ENCODE measurements around the gene EXOC5.

DNA sequence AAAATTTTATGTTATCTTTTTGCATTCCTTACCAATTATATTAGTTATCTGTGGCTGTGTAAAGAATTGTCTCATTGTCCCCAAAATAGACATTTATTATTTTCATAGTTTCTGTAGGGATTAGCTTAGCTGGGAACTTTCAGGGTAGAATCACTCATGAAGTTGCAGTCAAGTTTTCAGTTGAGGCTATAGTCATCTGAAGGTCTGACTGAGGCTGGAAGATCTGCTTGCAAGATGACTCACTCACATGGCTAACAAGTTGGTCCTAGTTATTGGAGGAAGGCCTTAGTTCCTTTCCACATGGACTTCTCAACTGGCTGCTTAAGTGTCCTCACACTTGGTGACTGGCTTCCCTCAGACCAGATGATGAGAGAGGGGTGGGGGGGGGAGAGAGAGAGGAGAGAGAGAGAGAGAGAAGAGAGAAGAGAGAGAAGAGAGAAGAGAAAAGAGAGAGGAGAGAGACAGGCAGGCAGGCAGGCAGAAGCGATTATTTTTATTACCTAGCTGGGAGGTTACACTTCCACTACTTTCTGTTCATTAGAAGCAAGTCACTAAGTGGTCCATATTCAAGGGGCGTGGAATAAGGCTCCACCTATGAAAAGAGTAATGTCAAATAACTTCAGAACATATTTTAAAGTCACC, 6.4 kb upstream of the EXOC5 start:
- TF ChIP-seq EZH2 (IDR thresholded peaks at IDR 0.05; ENCODE audit: insufficient read depth, poor library complexity, severe bottlenecking) (no peak), EZH2phosphoT487 (IDR thresholded peaks at IDR 0.05; ENCODE audit: insufficient read depth, low read depth) (no peak)
